Fibroblast of lung (primary cell): ENCODE results near the gene ROM1. TPM values are rescaled to one million over a fixed set of nuclear protein-coding genes. Genes with fewer than 3 reads are reported as not detected.
A peak's percentile ranks its signal among the peaks of the same experiment; 100 is the strongest.

Experiments
- DNase-seq, 2 donors: peaks; one replicate each; pipeline versions ENCODE4 v3.0.0 to v3.0.0-alpha.2; 2010; ENCODE audit warnings: low read depth in 2 of 2
- H2AFZ ChIP-seq: 2 replicates; pipeline ENCODE4 v1.5.1; 2012; ENCODE audit warnings: low read length, control low read depth, inconsistent platforms
- H3K27ac ChIP-seq: 2 replicates; pipeline ENCODE4 v1.5.1; 2011; ENCODE audit warnings: low read length, control low read depth; ENCODE audit not compliant: insufficient read depth
- H3K27me3 ChIP-seq: 2 replicates; pipeline ENCODE4 v1.5.1; 2011; ENCODE audit warnings: mild to moderate bottlenecking, low read length; ENCODE audit not compliant: control insufficient read depth, insufficient read depth
- H3K36me3 ChIP-seq: 2 replicates; pipeline ENCODE4 v1.5.1; 2011; ENCODE audit warnings: low read length; ENCODE audit not compliant: control insufficient read depth, insufficient read depth
- H3K4me1 ChIP-seq: 2 replicates; pipeline ENCODE4 v1.5.1; 2011; ENCODE audit warnings: low read length; ENCODE audit not compliant: control insufficient read depth, insufficient read depth; ENCODE audit errors: extremely low read depth
- H3K4me2 ChIP-seq: 2 replicates; pipeline ENCODE4 v1.5.1; 2011; ENCODE audit warnings: low read length, control low read depth; ENCODE audit not compliant: insufficient read depth; ENCODE audit errors: extremely low read depth
- H3K4me3 ChIP-seq, 4 experiments: fragments of 200-600 bp in 1 of 4; sonication (generic) in 1 of 4; replicated peaks in 1 of 4; 2 replicates each; pipeline ENCODE4 v1.5.1; 2011 to 2016; ENCODE audit warnings: low read length in 4 of 4, low read depth in 3 of 4, mild to moderate bottlenecking in 3 of 4, control low read depth in 2 of 4, inconsistent platforms in 1 of 4, mixed read lengths in 1 of 4; ENCODE audit not compliant: insufficient read depth in 1 of 4; ENCODE audit errors: control extremely low read depth in 1 of 4
- H3K79me2 ChIP-seq: 2 replicates; pipeline ENCODE4 v1.5.1; 2012; ENCODE audit warnings: mild to moderate bottlenecking, low read length, inconsistent platforms; ENCODE audit not compliant: control insufficient read depth, insufficient read depth
- H3K9ac ChIP-seq: 2 replicates; pipeline ENCODE4 v1.5.1; 2011; ENCODE audit warnings: mild to moderate bottlenecking, low read length, control low read depth; ENCODE audit not compliant: insufficient read depth
- H3K9me3 ChIP-seq: 2 replicates; pipeline ENCODE4 v1.5.1; 2012; ENCODE audit warnings: low read depth, low read length; ENCODE audit not compliant: control insufficient read depth, insufficient read depth
- H4K20me1 ChIP-seq: 2 replicates; pipeline ENCODE4 v1.5.1; 2011; ENCODE audit warnings: low read length; ENCODE audit not compliant: control insufficient read depth, insufficient read depth; ENCODE audit errors: extremely low read depth
- CTCF ChIP-seq, 2 donors: IDR thresholded peaks in 1 of 2; conservative IDR thresholded peaks in 1 of 2; 1 replicate in 1 of 2; 2 replicates in 1 of 2; pipeline ENCODE4 v1.5.1; 2011 to 2012; ENCODE audit warnings: low read length in 2 of 2, control low read depth in 1 of 2, inconsistent platforms in 1 of 2, low read depth in 1 of 2, mild to moderate bottlenecking in 1 of 2
- EZH2 ChIP-seq: IDR thresholded peaks from 2 replicates; pipeline ENCODE4 v1.5.1; 2012; ENCODE audit warnings: low read length, control low read depth, mild to moderate bottlenecking; ENCODE audit errors: missing control alignments
- polyA minus RNA-seq: library from RNA; depleted of rRNA, polyadenylated mRNA; stranded (reverse); fragments of >200 nt; gene quantifications from 2 replicates; pipeline ENCODE4 v1.2.3, GENCODE V29; 2011; ENCODE audit warnings: low replicate concordance
- polyA plus RNA-seq, 2 donors: library from polyadenylated mRNA; depleted of rRNA in 1 of 2; stranded (reverse) in 1 of 2; unstranded in 1 of 2; fragments of >200 nt; gene quantifications; 2 replicates each; pipeline ENCODE4 v1.2.1, GENCODE V29; 2011 to 2012; ENCODE audit warnings: missing spikeins in 1 of 2
- total RNA-seq: library from RNA; depleted of rRNA; stranded (reverse); fragments of >200 nt; gene quantifications from 2 replicates; pipeline ENCODE4 v1.2.1, GENCODE V29; 2014

Gene ROM1
- total RNA-seq (8.5 and 9.9 TPM in 2 replicates), polyA plus RNA-seq (1.7 and 3.0 TPM in 2 replicates), polyA minus RNA-seq (2.4 and 7.7 TPM in 2 replicates)
- 6.3 and 7.5 TPM in 2 replicates for polyA plus RNA-seq (2012)

- Histone ChIP-seq H3K36me3 (peaks cover 11% of the 10 kb centered on the region), H3K9me3 (no peaks in the 10 kb centered on the region), H3K79me2 (no peaks in the 10 kb centered on the region), H3K4me3 (peak within 1 kb of the TSS; percentile 69 to 87 (median 79)), H4K20me1 (no peaks in the 10 kb centered on the region), H3K27ac (peak within 1 kb of the TSS; percentile 83), H3K4me2 (peak within 1 kb of the TSS; percentile 93), H2AFZ (peak within 1 kb of the TSS; percentile 79), H3K4me1 (peaks cover 12% of the 10 kb centered on the region), H3K9ac (peak within 1 kb of the TSS; percentile 61), H3K27me3 (no peaks in the 10 kb centered on the region)
- DNase-seq, result peak; percentile 74 to 92
- TF ChIP-seq EZH2 (no peak), CTCF (conservative IDR thresholded peaks at IDR 0.05 in 1 of 2, IDR thresholded peaks at IDR 0.05 in 1 of 2; ENCODE audit: low read depth in 1 of 2, low read length in 2 of 2) (peak; percentile 51 to 85)
Observed at GRCh38 chr11:62612366-62613290, at the start of gene ROM1, which contains the start of gene EML3. Gene ROM1, plus strand, starts transcription at chr11:62613257. Its CDS starts 25 bp downstream, at chr11:62613282. Gene EML3, minus strand, starts transcription at chr11:62612775. Its CDS starts 318 bp downstream, at chr11:62612457.

- H3K9me3 ChIP-seq, result no peaks in the 10 kb centered on the region
- H3K79me2 ChIP-seq, result peaks cover 55% of the 10 kb centered on the region
- H3K27me3 ChIP-seq, result no peaks in the 10 kb centered on the region
- H3K9ac ChIP-seq, result no peak overlapping the region
- no peak for DNase-seq
- no peak overlapping the region for H2AFZ ChIP-seq
- TF ChIP-seq EZH2, result no peak
- TF ChIP-seq CTCF (conservative IDR thresholded peaks at IDR 0.05 in 1 of 2, IDR thresholded peaks at IDR 0.05 in 1 of 2; ENCODE audit: low read depth in 1 of 2, low read length in 2 of 2), result no peak
- H3K4me3 ChIP-seq, result no peak overlapping the region
- H3K27ac ChIP-seq, result no peak overlapping the region
- H3K4me2 ChIP-seq, result no peak overlapping the region
- H3K4me1 ChIP-seq, result peaks cover 7% of the 10 kb centered on the region
- no peaks in the 10 kb centered on the region for H4K20me1 ChIP-seq
- peaks cover 15% of the 10 kb centered on the region for H3K36me3 ChIP-seq
Observed at GRCh38 chr11:62565100-62565802, 47.8 kb upstream of the ROM1 start.

DNA sequence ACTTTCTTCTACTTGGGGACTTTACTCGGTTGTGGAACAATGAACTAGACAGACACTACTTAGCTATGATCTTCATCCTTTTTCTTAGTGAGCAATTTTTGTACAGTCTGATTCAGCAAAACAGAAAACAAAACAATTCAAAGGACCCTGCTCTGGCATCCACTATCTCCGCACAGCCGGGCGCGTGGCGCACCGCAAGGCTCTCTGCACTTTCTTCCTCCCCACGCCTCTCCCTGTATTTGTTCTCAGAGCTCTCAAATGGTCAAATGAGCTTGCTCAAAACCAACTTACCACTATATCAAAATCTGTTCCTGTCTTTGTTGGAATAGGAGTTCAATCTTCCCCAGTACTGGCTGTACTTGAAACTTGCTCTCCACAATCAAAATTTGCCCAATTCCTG, 46.8 kb upstream of the ROM1 start:
- H3K27me3 ChIP-seq, result no peaks in the 10 kb centered on the region
- H3K36me3 ChIP-seq, result peaks cover 19% of the 10 kb centered on the region
- H3K4me3 ChIP-seq, result no peak overlapping the region
- H3K4me2 ChIP-seq, result no peak overlapping the region
- H2AFZ ChIP-seq, result no peak overlapping the region
- no peaks in the 10 kb centered on the region for H3K9me3 ChIP-seq
- TF ChIP-seq EZH2 (no peak), CTCF (conservative IDR thresholded peaks at IDR 0.05 in 1 of 2, IDR thresholded peaks at IDR 0.05 in 1 of 2; ENCODE audit: low read depth in 1 of 2, low read length in 2 of 2) (no peak)
- H3K27ac ChIP-seq, result no peak overlapping the region
- H3K9ac ChIP-seq, result no peak overlapping the region
- peaks cover 4% of the 10 kb centered on the region for H3K4me1 ChIP-seq
- H4K20me1 ChIP-seq, result no peaks in the 10 kb centered on the region
- DNase-seq, result no peak
- H3K79me2 ChIP-seq, result peaks cover 63% of the 10 kb centered on the region
